Prostate gland (tissue), 2 donors: ENCODE data around the gene ADIPOR2.

Experiments used
- CTCF ChIP-seq, 4 experiments: fragments of 200-600 bp in 2 of 4; fragments of 450-650 bp in 2 of 4; sonication (generic) in 2 of 4; IDR thresholded peaks; 1 replicate in 3 of 4; 2 replicates in 1 of 4; pipeline ENCODE4 v1.5.1; 2016 to 2019; ENCODE audit warnings: antibody characterized with exemption in 4 of 4, mild to moderate bottlenecking in 2 of 4, moderate library complexity in 2 of 4
- POLR2A ChIP-seq: fragments of 450-650 bp; IDR thresholded peaks from one replicate; pipeline ENCODE4 v1.6.1; 2016; ENCODE audit warnings: antibody characterized with exemption, mild to moderate bottlenecking

- TF ChIP-seq CTCF (IDR thresholded peaks at IDR 0.05) (no peak), POLR2A (no peak)
Observed at GRCh38 chr12:1820191-1820895, 129.5 kb downstream of the ADIPOR2 start, which contains the start of gene LRTM2.
